GM18861 (cell line): ENCODE results near the gene PEX11A.
"Not testable (repeated sequence)": the region's sequence is repeated elsewhere in the genome, so short reads cannot be mapped to it uniquely, and the experiment has no call there.

Source experiments
- ATAC-seq: cut with Tn5 transposase; IDR thresholded peaks from one replicate; pipeline ENCODE4 v1.9.1; 2021; ENCODE audit not compliant: unreplicated experiment

Gene PEX11A, protein sequence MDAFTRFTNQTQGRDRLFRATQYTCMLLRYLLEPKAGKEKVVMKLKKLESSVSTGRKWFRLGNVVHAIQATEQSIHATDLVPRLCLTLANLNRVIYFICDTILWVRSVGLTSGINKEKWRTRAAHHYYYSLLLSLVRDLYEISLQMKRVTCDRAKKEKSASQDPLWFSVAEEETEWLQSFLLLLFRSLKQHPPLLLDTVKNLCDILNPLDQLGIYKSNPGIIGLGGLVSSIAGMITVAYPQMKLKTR

GRCh38 chr15:89690276-89691218 lies at the start of gene PEX11A, which contains the start of gene WDR93:
Gene PEX11A (minus strand): TSS chr15:89690754. CDS start chr15:89690632, 122 bp downstream.
Gene WDR93 (plus strand): TSS chr15:89690811. CDS start chr15:89701747, 10,936 bp downstream.
- ATAC-seq = peak; percentile 78

DNA sequence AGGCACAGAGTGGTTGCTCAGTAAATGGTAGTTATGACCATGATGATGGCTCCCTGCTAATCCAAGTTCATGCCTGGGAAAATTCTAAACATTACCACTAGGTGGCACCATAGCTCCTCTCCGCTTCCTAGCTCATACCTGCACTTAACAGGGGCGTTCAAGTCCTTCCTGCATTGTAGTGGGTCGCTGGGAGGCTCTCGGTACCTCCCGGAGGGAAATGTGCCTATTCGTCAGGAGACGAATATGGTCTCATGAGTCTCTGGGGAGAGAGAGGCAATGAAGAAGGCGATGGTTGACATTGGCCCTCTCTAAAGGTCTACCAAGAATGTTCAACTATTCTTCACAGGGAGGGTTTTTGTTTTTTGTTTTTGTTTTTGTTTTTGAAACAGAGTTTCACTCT lies 49.6 kb upstream of the PEX11A start:
- no peak for ATAC-seq

GRCh38 chr15:89735773-89736172 lies 45.2 kb upstream of the PEX11A start:
- no peak for ATAC-seq

DNA sequence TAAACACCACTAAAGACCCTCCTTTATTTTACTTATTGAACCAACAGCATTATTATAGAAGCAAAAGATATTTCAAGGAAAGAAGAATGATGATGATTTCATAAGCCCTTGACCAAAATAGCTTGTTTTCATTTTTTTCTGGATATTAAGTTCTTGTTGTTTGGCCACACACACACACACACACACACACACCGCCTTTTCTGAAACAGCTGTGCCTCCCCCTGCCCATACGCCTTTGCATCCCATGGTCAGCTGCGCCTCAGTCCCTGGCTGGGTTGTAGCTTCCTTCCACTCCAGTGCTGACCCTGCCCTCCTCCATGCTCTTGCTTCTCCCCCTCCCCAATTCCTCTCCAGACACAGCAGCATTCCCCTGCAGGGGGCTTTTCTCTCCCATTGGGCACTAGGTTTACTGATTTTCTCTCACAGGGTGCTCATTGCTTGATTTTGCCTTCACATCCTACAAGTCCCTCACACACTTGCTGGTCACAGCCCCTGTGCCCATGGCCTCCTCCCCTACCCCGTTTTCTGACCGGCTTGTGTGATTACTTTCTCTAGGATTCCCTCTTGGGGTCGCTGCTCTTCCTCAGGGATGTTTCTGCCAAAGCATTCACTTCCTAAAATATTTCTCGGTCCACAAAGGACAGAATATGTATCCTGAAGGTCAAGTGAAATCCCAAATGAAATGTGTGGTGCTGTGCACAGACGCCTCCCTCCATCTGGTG lies 42.1 kb upstream of the PEX11A start:
- ATAC-seq = no peak

DNA sequence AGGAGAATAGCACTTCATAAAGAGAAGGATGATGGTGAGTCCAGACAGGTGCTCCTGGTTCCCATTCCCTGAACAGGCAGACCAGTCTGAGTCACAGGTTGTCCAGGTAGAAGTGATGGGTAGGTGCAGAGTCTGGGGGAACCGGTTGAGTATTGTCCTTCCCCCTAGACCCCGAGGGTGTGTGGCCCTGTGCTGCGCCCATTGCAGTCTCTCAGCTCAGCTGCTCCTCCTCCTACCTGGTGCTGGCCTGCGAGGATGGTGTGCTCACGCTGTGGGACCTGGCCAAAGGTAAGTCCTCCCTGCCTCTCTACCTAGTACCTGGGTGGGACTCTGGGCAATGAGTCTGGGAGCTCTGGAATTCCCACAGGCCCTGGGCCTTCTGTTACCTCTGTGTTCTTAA lies 40.7 kb upstream of the PEX11A start:
- ATAC-seq = no peak

DNA sequence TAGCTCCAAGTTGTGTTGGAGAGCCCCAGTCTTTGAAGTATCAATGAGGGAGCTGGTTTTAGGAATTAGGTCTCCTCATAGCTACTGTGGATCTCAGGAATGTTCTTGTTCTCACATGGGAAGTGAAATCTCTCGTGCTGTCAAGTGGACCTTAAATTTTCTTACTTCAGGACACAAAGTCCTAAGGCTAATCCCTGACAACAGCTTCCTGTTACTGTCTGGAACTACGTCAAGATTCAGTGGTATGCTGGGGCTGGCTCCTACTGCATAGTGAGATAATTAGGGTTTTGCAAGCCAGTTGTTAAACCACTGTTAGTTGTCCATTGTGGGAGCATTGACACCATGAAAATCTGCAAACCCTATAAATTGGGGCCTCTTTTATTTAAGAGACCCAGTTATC lies 37.7 kb upstream of the PEX11A start:
- no peak for ATAC-seq

DNA sequence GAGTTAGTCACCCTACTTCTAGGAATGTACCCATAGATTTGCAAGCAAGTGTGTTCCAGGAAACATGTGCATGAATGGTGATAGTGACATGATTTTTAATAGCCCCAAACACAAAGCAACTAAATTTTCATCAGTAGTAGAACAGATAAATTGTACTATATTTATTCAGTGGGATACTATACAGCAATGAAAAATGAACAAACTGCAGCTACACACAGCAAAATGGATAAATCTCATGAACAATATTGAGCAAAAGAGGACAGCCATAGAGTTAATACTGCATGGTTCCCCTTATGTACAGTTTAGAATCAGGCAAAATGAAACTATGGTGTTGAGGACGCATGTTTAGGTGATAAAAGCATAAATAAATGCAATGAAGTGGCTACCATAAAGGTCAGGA lies 34.5 kb upstream of the PEX11A start:
- no peak for ATAC-seq

DNA sequence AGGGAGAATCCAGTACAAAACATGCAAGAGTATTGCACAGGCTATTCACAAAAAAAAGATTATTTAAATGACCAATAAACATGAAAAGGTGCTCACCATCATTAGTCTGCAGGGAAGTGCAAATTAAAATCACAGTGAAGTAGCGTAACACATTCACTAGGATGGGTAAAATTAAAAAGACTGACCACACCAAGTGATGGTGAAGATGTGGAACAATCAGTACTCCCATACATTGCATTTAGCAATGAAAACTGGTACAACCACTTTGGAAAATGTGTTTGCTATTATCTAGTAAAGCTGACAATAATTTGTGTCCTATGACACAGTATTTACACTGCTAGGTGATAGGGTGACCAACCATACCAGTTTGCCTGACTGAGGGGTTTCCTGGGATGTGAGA lies 34.1 kb upstream of the PEX11A start:
- ATAC-seq = no peak

GRCh38 chr15:89723031-89723430 lies 32.5 kb upstream of the PEX11A start:
- ATAC-seq = no peak

- ATAC-seq = no peak
Measured at GRCh38 chr15:89714775-89715174, 24.2 kb upstream of the PEX11A start.

DNA sequence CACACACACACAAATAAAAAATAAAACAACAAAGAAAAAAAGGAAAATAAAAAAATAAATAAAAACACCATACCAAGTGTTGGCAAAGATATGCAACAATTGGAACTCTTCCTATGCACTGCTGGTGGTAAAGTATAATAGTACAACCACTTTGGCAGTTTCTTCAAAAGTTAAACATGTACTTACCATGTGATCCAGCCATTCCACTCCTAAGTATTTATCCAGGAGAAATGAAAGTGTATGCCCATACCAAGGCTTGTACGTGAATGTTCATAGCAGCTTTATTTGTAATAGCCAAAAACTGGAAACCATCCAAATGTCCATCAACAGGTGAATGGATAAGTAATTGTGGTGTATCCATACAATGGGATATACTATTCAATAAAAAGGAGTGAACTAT lies 17.0 kb upstream of the PEX11A start:
- no peak for ATAC-seq

GRCh38 chr15:89704411-89704810 lies 13.9 kb upstream of the PEX11A start:
- no peak for ATAC-seq

DNA sequence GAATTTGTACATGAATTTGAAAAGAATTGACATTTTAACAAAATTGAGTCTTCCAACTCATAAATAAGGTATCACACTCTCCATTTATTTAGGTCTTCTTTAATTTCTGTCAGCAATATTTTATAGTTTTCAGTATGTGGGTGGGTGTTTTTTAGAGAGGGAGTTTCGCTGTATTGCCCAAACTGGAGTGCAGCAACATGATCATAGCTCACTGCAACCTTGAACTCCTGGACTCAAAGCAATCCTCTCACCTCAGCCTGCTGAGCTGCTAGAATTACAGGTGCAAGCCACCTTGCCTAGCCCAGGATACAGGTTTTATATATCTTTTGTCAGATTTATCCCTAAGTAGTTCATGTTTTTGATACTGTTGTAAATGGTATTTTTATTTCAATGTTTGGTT lies 4.6 kb upstream of the PEX11A start:
- ATAC-seq = no peak

DNA sequence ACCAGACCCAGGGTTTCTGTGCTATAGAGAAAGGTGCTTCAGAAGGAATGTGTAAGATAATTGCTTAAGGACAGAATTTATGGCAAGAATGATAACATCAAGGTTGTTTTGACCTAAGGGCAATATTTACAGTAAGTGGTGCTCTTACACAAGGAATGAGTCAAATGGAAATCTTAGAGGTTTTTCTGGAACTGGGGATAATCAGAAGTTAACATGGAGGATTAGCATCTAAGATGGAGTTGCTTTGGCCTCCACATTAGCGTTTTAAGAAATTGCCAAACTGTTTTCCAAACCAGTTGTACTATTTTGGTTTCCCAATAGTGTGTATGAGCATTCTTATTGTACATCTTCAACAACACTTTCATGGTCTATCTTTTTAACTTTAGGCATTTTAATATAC lies 3.1 kb upstream of the PEX11A start:
- ATAC-seq = no peak

DNA sequence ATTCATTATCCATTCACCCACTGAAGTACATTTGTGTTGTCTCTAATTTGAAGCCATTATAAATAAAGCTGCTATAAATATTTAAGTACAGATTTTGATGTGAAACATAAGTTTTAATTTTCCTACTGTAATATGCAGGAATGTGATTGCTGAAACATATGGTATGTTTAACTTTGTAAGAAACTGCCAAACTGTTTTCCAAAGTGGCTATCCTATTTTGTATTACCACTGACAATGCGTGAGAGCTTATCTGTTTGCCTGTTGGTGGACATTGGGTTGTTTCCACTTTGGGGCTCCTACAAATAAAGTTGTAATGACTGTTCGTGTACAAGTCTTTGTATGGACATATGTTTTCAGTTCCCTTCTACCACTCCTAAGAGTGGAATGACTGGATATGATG lies 2.5 kb upstream of the PEX11A start:
- no peak for ATAC-seq

- ATAC-seq = not testable (repeated sequence)
Measured at GRCh38 chr15:89689930-89690275, 651 bp downstream of the PEX11A start.

DNA sequence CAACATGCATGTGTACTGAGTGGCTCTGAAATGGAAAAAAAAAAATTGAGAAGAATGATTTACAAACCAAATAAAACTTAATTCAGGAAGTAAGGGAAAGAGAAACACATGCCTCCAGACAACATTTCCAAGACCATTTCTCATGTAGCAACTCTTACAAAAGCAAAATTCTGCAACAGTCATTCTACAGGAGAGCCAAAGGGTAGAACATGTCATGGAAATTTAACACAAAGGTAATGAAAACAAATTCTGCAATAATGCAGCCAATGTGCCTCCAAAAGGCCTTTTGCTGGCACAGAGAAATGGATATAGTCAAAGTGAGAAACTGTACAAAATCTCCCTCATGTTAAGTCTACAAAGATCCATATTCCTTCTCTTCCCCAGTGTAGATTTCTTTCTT lies 4.0 kb downstream of the PEX11A start:
- no peak for ATAC-seq

DNA sequence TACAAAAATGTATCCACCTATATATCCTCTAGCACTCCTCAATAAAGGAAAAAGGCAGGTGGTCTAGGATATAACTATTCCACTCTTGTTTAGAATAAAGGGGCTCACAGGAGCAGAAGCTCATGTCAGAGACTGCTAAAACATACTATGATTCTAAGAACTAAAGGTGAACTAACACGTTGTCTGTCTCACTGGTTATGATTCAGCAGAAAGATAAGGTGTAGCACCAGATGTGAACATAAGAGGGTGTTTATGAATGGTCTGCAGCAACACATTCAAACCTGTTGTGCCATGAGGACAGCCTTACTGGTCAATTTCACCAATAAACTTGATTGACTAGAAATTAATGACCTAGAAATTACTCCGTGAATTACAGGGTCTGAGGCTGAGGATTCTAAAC lies 4.6 kb downstream of the PEX11A start:
- no peak for ATAC-seq

DNA sequence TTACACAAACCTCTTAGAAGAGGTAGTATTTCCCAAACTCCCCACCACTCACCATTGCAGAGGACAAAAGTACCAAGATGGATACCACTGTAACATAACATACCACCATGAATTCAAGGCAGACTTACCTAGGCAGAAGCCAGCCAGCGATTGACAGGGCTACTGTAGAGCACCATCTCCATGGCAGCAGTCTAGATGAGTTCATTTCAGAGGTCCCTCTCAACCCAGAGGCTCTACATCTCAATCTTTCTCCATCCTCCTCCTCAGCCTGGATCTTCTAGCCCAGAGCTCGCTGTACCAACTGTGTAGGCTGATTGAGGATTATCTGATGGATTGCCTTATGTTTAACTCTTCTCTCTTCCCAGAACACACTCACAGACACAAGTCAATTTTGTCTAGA lies 9.4 kb downstream of the PEX11A start:
- ATAC-seq = no peak

GRCh38 chr15:89680282-89680873 lies 10.2 kb downstream of the PEX11A start:
- no peak for ATAC-seq

GRCh38 chr15:89679212-89679611 lies 11.3 kb downstream of the PEX11A start, which contains the start of gene PLIN1:
Gene PLIN1 (minus strand): TSS chr15:89679367. CDS start chr15:89677489, 1,878 bp downstream.
- no peak for ATAC-seq
